Activated CD8-positive, alpha-beta memory T cell treated with anti-CD3 and anti-CD28 coated beads, Interleukin-2, amount 50 U/mL, for 1 hour (primary cell): ENCODE results near the gene KAT7.
"Not testable (repeated sequence)": the region's sequence is repeated elsewhere in the genome, so short reads cannot be mapped to it uniquely, and the experiment has no call there.

Experiments used
- DNase-seq: peaks from one replicate; pipeline ENCODE4 v3.0.0-alpha.2; 2020; ENCODE audit errors: extremely low read depth

Gene KAT7

DNA sequence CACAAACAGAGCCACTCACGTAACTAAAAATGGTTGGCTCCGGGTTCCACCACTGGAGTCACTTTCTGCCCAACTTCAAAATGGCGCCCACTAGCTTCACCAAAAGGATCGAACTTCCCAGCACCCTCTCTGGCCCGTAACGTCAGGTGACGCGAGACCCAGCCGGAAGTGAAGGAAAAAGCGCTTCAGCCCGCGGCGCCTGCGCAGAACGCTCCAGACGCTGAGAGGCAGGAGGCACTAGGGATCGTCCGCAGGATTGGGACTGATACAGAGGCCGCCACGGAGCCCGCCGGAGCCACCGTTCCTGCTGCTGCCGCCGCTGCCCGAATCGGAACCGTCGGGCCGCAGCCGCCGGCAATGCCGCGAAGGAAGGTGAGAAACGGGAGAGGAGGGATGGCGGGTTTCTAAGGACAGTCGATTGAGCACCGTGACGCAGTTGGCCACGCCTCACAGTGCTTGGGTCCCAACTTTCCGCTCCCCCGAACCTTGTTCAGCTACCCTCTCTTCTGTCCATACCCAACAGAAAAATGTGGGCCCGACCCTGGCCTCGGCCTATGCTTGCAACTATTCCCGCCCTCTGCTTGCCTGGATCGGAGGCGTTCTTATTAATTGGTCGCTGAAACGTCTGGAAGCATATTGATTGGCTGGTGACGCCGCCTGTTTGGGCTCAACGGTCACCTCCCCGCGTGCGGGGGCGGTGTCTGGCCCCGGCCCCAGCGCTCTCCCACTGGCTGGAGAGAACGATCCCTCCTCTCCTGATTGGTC lies at the start of gene KAT7:
KAT7 (plus strand) TSS at position 204 of the 765 bp plus-strand sequence; CDS start at position 358, 154 bp downstream.
- peak; percentile 97 for DNase-seq

DNA sequence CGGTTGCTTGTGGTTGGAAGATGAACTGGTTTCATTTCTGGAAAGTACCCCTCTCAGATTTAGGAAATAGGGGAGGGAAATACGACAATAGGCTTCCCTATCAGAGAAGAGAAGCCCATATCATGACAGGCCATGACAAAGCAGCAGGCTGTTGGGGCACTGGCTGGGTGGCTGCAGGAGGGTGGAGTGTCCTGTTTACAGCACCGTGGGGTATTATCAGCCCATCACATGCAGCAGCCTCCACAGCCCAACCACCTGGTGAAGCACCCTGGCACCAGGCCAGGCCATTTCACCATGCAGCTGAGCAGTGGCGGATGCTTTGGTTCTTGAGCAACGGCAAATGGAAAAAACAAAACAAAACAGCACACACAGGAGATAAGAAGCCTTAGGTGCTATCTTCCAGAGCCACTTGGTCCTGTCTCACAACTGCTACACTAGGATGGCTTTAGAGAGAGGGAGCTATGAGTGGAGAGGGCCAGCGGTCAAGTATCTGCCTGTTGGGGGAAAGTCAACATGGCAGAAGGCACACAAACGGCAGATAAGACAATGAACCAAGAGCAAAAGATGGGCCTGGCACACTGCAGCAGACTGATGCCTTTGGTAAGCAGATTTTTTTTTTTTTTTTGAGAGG lies 48.7 kb upstream of the KAT7 start:
- peak; percentile 94 for DNase-seq

DNA sequence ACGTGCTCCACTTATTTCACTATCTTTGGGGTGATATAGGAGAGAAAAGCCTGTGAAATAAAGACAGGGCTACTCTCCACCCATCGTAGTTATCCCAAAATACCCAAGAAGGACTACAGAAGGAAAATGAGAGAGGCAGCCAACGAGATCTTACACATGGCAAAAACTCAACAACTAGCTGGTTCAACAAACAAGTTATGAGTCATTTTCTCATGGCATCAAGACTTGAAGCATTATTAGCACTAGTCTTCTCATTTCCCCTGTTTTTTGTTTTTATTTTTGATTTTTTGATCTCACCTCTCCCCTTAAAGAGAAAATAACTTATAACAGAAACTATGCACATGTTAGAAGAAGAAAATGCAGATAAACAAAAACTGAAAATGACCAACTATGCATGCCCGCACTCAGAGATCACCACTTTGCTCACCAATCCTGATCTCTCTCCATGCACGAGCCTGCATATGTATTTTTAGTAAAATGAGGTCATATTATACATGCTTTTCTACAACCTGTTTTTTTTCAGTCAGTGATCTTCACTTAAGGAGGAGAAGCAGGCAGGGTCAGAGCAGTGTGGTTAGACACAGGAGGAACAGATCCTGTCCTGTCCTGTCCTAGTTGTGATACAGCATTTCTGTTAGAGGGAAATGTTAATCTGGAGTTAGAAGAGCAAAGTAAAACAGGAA lies 47.3 kb upstream of the KAT7 start:
- DNase-seq = no peak

DNA sequence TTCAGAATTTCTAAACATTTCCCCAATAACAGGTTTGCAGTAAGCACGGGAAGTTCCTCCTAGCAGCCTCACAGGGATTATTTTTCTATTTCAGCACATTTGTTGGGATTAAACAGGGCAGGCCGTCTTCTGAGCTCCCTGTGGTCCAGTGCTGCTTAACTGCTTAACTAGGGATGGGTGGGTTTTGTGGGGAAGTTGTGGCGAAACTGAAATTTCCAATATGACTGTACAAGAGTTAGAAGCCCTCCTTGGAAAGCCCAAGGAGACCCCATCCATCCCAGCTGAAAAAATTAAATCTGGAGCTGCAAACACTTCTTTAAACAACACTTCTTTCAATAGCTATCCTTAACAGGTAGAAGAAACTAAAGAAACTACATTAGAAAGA lies 46.8 kb upstream of the KAT7 start:
- no peak for DNase-seq

GRCh38 chr17:49742166-49742638 lies 46.3 kb upstream of the KAT7 start:
- DNase-seq = no peak

DNA sequence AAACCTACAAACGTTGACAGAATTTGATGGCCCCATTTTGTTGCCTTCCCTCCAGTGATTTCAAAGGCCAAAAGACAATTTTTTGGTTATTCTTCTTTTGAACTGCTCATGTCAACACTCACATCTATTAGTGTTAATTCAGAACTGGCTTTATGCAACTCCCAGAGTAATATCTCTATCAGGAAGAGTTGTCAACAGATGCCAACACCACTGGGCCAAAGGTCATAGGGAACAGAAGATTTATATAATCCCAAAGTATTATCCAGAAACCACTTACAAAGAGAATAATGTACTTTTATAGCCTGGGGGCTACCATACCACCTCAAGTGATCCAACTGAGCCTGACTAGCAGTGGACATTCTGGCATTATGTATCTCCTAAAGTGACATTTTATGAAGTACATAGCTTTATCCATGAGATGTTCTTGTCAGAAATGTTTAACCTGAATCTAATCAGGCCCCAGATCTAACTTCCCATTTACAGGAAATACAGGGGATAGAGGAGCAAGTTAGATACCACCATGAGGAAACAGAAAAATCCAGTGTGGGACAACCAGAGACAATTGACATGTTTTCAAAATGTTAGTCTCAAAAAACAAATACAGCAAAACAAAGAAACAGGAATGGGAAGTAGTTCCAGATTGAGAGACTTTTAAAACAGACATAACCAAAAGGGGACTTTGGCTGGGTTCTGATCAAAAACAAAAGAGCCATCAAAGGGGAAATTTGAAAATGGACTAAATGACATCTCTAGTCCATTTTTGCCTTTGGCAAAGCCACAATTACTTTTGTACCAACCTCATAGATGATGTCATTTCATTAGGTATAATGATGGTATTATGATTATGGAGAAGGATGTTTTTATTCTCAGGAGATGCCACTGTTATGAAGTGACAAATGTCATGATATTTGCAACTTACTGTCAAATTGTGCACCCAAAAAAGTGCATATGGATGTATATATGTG lies 43.0 kb upstream of the KAT7 start:
- DNase-seq = no peak

DNA sequence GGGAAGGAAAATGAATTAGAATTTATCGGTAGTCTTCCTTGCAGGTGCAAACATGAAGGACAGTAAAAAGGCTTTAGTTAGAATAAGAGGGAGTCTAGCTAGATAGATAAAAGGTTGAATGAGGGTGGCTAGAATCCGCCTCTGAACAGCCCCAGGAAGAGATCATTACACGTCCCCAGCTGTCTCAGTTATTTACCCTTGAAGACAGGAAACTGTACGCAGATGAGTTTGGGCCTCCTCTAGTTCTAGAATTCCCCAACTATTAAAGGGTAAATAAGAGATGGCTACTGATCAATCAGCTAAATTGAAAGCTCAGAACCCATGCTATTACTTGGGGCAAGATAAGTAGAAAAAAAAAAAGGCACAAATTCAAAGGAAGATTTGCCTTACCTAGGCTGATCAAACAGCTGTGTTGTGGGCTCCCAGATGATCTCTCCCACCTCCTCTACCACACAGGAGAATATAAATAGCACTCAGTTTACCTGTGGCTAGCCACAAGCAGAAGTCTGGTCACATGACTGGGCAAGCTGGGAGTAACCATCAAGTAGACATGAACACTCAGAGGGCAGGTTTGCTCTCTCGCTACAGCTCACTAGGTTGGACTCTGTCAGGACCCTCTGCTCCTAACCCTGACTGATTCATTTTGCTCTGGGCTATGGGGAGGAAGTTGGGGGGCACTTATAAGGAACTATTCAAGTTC lies 41.5 kb upstream of the KAT7 start:
- no peak for DNase-seq

GRCh38 chr17:49747632-49748031 lies 40.8 kb upstream of the KAT7 start:
- no peak for DNase-seq

DNA sequence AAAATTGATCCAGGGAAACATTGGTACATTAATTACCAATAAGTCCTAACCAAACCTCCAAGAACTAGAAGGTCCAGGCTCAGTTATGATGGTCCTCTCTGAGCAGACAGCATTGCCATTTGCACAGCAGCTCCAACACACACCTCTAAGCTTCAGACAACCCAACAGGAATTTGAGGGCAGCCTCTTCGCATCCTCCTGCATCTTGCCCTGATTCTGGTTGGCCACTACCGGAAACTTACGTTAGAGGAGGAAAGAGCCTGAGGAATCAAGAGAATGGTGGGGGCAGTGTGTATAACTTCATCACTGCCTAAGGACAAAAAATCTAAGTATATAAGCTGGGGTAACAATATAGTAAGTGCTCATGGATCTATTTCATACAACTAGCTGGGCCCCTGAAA lies 40.3 kb upstream of the KAT7 start:
- no peak for DNase-seq

GRCh38 chr17:49748791-49749190 lies 39.7 kb upstream of the KAT7 start:
- no peak for DNase-seq

GRCh38 chr17:49749730-49750129 lies 38.8 kb upstream of the KAT7 start:
- no peak for DNase-seq

- no peak for DNase-seq
These were observed 36.0 kb upstream of the KAT7 start for GRCh38 chr17:49752508-49752907.

DNA sequence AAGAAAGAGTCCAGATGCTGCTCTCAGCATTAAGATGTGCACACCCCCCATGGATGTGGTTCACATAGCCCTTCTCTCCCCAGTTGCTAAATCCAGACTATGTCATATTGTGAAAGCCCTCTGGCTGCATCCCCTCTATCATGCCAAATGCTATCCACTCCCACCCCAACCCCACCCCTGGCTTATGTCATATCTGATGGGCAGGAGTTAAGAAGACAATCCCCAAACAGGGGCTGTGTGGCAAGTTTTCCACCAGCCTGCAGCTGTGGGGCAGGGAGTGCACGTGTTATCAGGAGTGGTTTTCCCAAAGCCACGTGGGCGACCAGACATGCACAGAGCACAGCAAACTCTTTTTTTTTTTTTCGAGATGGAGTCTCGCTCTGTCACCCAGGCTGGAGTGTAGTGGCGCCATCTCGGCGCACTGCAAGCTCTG lies 34.5 kb upstream of the KAT7 start:
- DNase-seq = no peak

DNA sequence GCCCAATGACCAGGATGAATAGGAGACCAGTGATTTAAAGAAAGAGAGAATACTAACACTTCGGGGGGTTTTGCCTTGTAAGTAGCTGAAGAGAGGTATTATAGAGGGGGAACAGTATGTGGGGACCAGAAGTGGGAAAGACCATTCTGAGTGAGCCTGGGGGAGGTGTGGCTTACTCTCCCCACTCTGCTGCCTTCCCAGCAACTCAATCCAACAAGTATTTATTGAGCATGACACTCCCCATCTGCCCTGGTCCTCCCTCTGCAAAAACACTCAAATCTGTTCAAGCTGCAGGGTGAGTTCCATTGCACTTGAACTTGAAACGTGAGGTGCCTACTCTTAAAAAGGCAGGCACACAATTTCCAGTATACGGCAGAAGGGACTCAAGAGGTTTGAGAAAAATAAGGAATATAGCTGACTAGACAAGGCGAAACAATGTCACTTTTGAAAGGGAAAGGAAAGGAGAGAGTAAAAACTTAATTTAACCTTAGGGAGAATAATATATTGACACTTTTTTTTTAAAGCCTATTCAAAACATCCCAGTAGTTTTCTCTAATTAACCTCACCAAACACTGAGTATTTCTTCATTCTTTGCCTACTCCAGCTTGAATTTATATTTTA lies 32.7 kb upstream of the KAT7 start:
- no peak for DNase-seq

- no peak for DNase-seq
These were observed 31.9 kb upstream of the KAT7 start for GRCh38 chr17:49756323-49757150.

- no peak for DNase-seq
These were observed 31.2 kb upstream of the KAT7 start for GRCh38 chr17:49757151-49757777.

DNA sequence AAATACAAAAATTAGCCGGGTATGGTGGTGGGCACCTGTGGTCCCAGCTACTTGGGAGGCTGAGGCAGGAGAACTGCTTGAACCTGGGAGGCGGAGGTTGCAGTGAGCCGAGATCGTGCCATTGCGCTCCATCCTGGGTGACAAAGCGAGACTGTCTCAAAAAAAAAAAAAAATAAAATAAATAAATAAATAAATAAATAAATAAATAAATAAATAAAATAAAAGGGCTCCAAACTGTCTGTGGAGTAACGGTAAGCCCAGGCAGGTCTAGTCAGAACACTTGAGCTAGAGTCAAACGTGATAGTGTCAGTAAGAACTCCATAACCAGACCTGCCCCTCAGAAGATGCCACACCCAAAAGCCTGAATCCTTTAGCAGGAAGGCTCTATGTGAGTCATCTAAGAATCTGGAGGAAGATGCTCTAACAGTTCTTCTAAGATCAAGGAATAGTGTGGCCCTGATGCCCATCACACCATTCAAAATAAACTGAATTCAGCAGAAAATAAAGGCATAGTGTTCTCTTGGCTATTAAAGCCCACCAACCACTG lies 29.9 kb upstream of the KAT7 start:
- DNase-seq = not testable (repeated sequence)

- DNase-seq = no peak
These were observed 29.3 kb upstream of the KAT7 start for GRCh38 chr17:49759203-49759602.

DNA sequence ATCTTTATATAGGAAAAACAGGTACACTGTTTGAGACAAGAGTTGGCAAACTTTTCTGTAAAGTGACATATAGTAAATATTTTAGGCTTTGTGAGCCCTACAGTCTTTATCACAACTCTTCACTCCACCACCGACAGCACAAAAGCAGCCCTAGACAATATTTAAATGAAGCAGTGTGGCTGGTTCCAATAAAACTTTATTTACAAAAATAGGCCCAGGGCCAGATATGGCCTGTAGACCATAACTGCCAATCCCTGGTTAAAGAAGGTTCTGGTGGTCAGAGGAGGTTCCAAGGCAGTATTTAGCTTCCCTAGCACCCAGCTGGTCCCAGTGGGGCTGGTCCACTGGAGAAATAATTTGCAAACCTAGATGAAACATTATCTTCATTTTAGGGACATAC lies 28.2 kb upstream of the KAT7 start:
- no peak for DNase-seq
